Loucy (cell line): ENCODE data around the gene HDGFL1.

Source experiments
- H2AFZ ChIP-seq: fragments of 200-600 bp; sonication (generic); 2 replicates; pipeline ENCODE4 v1.6.0; 2016; ENCODE audit warnings: antibody characterized with exemption, mild to moderate bottlenecking, low read length, moderate library complexity
- H3F3A ChIP-seq: fragments of 200-600 bp; 2 replicates; pipeline ENCODE4 v1.6.0; 2016; ENCODE audit warnings: antibody characterized with exemption, low read depth, mild to moderate bottlenecking
- H3K27me3 ChIP-seq: fragments of 200-600 bp; sonication (generic); 2 replicates; pipeline ENCODE4 v1.6.1; 2014; ENCODE audit warnings: low read length, mild to moderate bottlenecking; ENCODE audit not compliant: insufficient read depth, poor library complexity, severe bottlenecking
- H3K36me3 ChIP-seq: fragments of 200-600 bp; sonication (generic); 2 replicates; pipeline ENCODE4 v1.6.1; 2016; ENCODE audit warnings: low read length; ENCODE audit not compliant: insufficient read depth
- H3K4me1 ChIP-seq: fragments of 200-600 bp; sonication (generic); 2 replicates; pipeline ENCODE4 v1.5.1; 2014; ENCODE audit warnings: low read length, mild to moderate bottlenecking; ENCODE audit not compliant: insufficient read depth, poor library complexity, severe bottlenecking
- H3K4me2 ChIP-seq: fragments of 200-600 bp; sonication (generic); 2 replicates; pipeline ENCODE4 v1.6.0; 2014; ENCODE audit warnings: antibody characterized with exemption, low read length, low read depth, mild to moderate bottlenecking; ENCODE audit not compliant: poor library complexity, severe bottlenecking
- H3K4me3 ChIP-seq: fragments of 200-600 bp; sonication (generic); 2 replicates; pipeline ENCODE4 v1.5.1; 2014; ENCODE audit warnings: low read length, mild to moderate bottlenecking, mixed read lengths; ENCODE audit not compliant: poor library complexity, severe bottlenecking
- H3K79me2 ChIP-seq: fragments of 200-600 bp; sonication (generic); 2 replicates; pipeline ENCODE4 v1.6.1; 2014; ENCODE audit warnings: low read length; ENCODE audit not compliant: insufficient read depth
- H3K9ac ChIP-seq: fragments of 200-600 bp; sonication (generic); 2 replicates; pipeline ENCODE4 v1.6.0; 2014; ENCODE audit warnings: mild to moderate bottlenecking, low read depth, low read length, moderate library complexity; ENCODE audit not compliant: poor library complexity, severe bottlenecking
- H3K9me2 ChIP-seq: fragments of 200-600 bp; sonication (generic); replicated peaks from 2 replicates; pipeline ENCODE4 v1.6.1; 2016; ENCODE audit warnings: low read depth, low read length, mixed read lengths
- H3K9me3 ChIP-seq: fragments of 200-600 bp; sonication (generic); 2 replicates; pipeline ENCODE4 v1.6.1; 2014; ENCODE audit warnings: mild to moderate bottlenecking, antibody characterized with exemption, low read length, low read depth; ENCODE audit not compliant: insufficient read depth
- H4K20me1 ChIP-seq: fragments of 200-600 bp; sonication (generic); 2 replicates; pipeline ENCODE4 v1.6.0; 2014; ENCODE audit warnings: antibody characterized with exemption, low read length, mild to moderate bottlenecking; ENCODE audit not compliant: insufficient read depth, poor library complexity, severe bottlenecking
- CTCF ChIP-seq: fragments of 200-600 bp; sonication (generic); conservative IDR thresholded peaks from 2 replicates; pipeline ENCODE4 v1.5.1; 2014; ENCODE audit warnings: mild to moderate bottlenecking, antibody characterized with exemption, low read length
- EZH2phosphoT487 ChIP-seq: fragments of 200-600 bp; IDR thresholded peaks from 2 replicates; pipeline ENCODE4 v1.6.1; 2018; ENCODE audit warnings: antibody characterized with exemption, mild to moderate bottlenecking, moderate library complexity, borderline replicate concordance

HDGFL1 gene

GRCh38 chr6:22621028-22621427 lies 51.7 kb downstream of the HDGFL1 start:
- Histone ChIP-seq H3K4me3 (no peak overlapping the region), H3F3A (no peaks in the 10 kb centered on the region), H3K4me1 (no peaks in the 10 kb centered on the region), H3K79me2 (no peaks in the 10 kb centered on the region), H3K9me2 (no peaks in the 10 kb centered on the region), H3K36me3 (no peaks in the 10 kb centered on the region), H4K20me1 (no peaks in the 10 kb centered on the region), H3K9ac (no peak overlapping the region), H3K27me3 (no peaks in the 10 kb centered on the region), H3K4me2 (no peak overlapping the region), H2AFZ (no peak overlapping the region), H3K9me3 (0 out of 2 replicates have a peak, but pooled peaks cover 6% of the 10 kb centered on the region)
- TF ChIP-seq EZH2phosphoT487 (no peak), CTCF (no peak)
